HepG2 (cell line): ENCODE data around the gene KIF13A. TPM values are rescaled to one million over a fixed set of nuclear protein-coding genes. Genes with fewer than 3 reads are reported as not detected.

Experiments
- ATAC-seq: fragments of 200-7000 bp; cut with Tn5 transposase; 3 replicates; pipeline ENCODE4 v1.9.1; 2020; ENCODE audit warnings: mild to moderate bottlenecking, moderate library complexity
- BruUV-seq: library from RNA; stranded (reverse); fragments of 400-500 nt; replicated peaks from 2 replicates; lab custom pipeline; 2021; lab: Mats Ljungman, UMichigan
- CTCF ChIA-PET: fragments of 300-600 bp; formaldehyde crosslinking; extraction: SDS; loops from one replicate; lab custom pipeline; 2021; ENCODE audit warnings: low total read pairs, inconsistent platforms, low intra/inter-chr PET ratio; lab: Yijun Ruan, JAX
- POLR2A ChIA-PET: fragments of 350-600 bp; sonication (Branson Sonifier 250); formaldehyde crosslinking; loops from one replicate; lab custom pipeline; 2020; ENCODE audit warnings: antibody characterized with exemption, inconsistent platforms; lab: Yijun Ruan, JAX
- DNase-seq: peaks from one replicate; pipeline ENCODE4 v3.0.0-alpha.2; 2015; ENCODE audit warnings: low spot score
- FAIRE-seq: peaks from 3 replicates; lab custom pipeline; 2011; peaks lifted over from hg19 to GRCh38; lab: Jason Lieb, UNC
- H2AFZ ChIP-seq: one replicate; pipeline ENCODE4 v1.6.1; 2011; ENCODE audit warnings: low read length, inconsistent platforms
- H3K27ac ChIP-seq: fragments of 300-600 bp; 3 replicates; pipeline ENCODE4 v1.8.0; 2011; ENCODE audit warnings: mixed run types, mild to moderate bottlenecking, mixed read lengths, low read length, inconsistent platforms; ENCODE audit not compliant: insufficient read depth; ENCODE audit errors: extremely low read length
- H3K27me3 ChIP-seq, 2 experiments: fragments of 200-600 bp in 1 of 2; 2 replicates in 1 of 2; 3 replicates in 1 of 2; pipeline versions ENCODE4 v1.6.0 to v1.8.0; 2011; ENCODE audit warnings: low read length in 2 of 2, mild to moderate bottlenecking in 2 of 2, moderate library complexity in 2 of 2, inconsistent platforms in 1 of 2; ENCODE audit not compliant: insufficient read depth in 2 of 2, control insufficient read depth in 1 of 2
- H3K36me3 ChIP-seq, 2 experiments: fragments of 200-600 bp in 1 of 2; replicated peaks in 1 of 2; 2 replicates in 1 of 2; 3 replicates in 1 of 2; pipeline versions ENCODE4 v1.5.1 to v1.8.0; 2011; ENCODE audit warnings: low read length in 2 of 2, inconsistent platforms in 1 of 2; ENCODE audit not compliant: insufficient read depth in 2 of 2, control insufficient read depth in 1 of 2
- H3K4me1 ChIP-seq: 2 replicates; pipeline ENCODE4 v1.5.1; 2012; ENCODE audit warnings: low read length, inconsistent platforms; ENCODE audit not compliant: insufficient read depth
- H3K4me2 ChIP-seq: 2 replicates; pipeline ENCODE4 v1.6.0; 2011; ENCODE audit warnings: low read depth, low read length, inconsistent platforms
- H3K4me3 ChIP-seq, 3 experiments: fragments of 200-600 bp in 1 of 3; sonication (generic), shearing (Covaris generic) in 1 of 3; replicated peaks in 1 of 3; 2 replicates each; pipeline ENCODE4 v1.5.1; 2011 to 2016; ENCODE audit warnings: low read length in 3 of 3, inconsistent platforms in 2 of 3, low read depth in 2 of 3, mild to moderate bottlenecking in 2 of 3, control low read depth in 1 of 3, mixed read lengths in 1 of 3; ENCODE audit not compliant: insufficient read depth in 1 of 3
- H3K79me2 ChIP-seq: one replicate; pipeline ENCODE4 v1.6.1; 2011; ENCODE audit warnings: low read length, inconsistent platforms; ENCODE audit not compliant: insufficient read depth
- H3K9ac ChIP-seq: 2 replicates; pipeline ENCODE4 v1.6.0; 2011; ENCODE audit warnings: mild to moderate bottlenecking, low read depth, low read length, inconsistent platforms; ENCODE audit not compliant: insufficient read depth
- H3K9me3 ChIP-seq: 2 replicates; pipeline ENCODE4 v1.5.1; 2012; ENCODE audit warnings: mild to moderate bottlenecking, low read length
- H4K20me1 ChIP-seq: 2 replicates; pipeline ENCODE4 v1.6.0; 2011; ENCODE audit warnings: inconsistent platforms, mild to moderate bottlenecking, low read length, moderate library complexity; ENCODE audit not compliant: insufficient read depth
- DR1 ChIP-seq: sonication (generic); formaldehyde crosslinking; IDR thresholded peaks from 2 replicates; pipeline ENCODE4 v1.8.0; 2021; ENCODE audit warnings: mild to moderate bottlenecking, missing genetic modification reagents, inconsistent platforms
- E2F2 ChIP-seq: sonication (generic); formaldehyde crosslinking; IDR thresholded peaks from 2 replicates; pipeline ENCODE4 v1.4.0; 2020; ENCODE audit warnings: missing genetic modification reagents, borderline replicate concordance
- EZH2 ChIP-seq: conservative IDR thresholded peaks from 2 replicates; pipeline ENCODE4 v1.6.1; 2012; ENCODE audit warnings: mild to moderate bottlenecking, low read depth, low read length, moderate library complexity
- MTF1 ChIP-seq: sonication (generic); formaldehyde crosslinking; IDR thresholded peaks from 2 replicates; pipeline ENCODE4 v1.5.0; 2020; ENCODE audit warnings: missing genetic modification reagents
- MYNN ChIP-seq: sonication (generic); formaldehyde crosslinking; IDR thresholded peaks from 2 replicates; pipeline ENCODE4 v1.4.0; 2020; ENCODE audit warnings: mild to moderate bottlenecking, low read depth, missing genetic modification reagents
- SKI ChIP-seq: fragments of 450-650 bp; IDR thresholded peaks from one replicate; pipeline ENCODE4 v1.6.1; 2018; ENCODE audit warnings: mild to moderate bottlenecking; ENCODE audit not compliant: partially characterized antibody
- TCF12 ChIP-seq, 2 experiments: fragments of 450-650 bp in 1 of 2; sonication (generic) in 1 of 2; formaldehyde crosslinking in 1 of 2; IDR thresholded peaks; 2 replicates each; pipeline versions ENCODE4 v1.6.1 to v1.8.0; 2017 to 2022; ENCODE audit warnings: antibody characterized with exemption in 1 of 2, mild to moderate bottlenecking in 1 of 2, missing genetic modification reagents in 1 of 2, moderate library complexity in 1 of 2
- ZNF124 ChIP-seq: sonication (generic); formaldehyde crosslinking; IDR thresholded peaks from 2 replicates; pipeline ENCODE4 v1.4.0; 2020; ENCODE audit warnings: missing genetic modification reagents
- WGBS: methylation state at CpG from one replicate; pipeline ENCODE4 v1.1.6; 2017; ENCODE audit warnings: low lambda C conversion rate; 5-methylcytosine and 5-hydroxymethylcytosine counted together
- in situ Hi-C: cut with HindIII; loops from 2 replicates; pipeline ENCODE4 v1.10.0; 2017; ENCODE audit warnings: low pct_unique_long_range_greater_than_20kb; ENCODE audit not compliant: extremely low pct_ligation_motif_present
- intact Hi-C: fragments of 100-400 bp; cut with micrococcal nuclease; formaldehyde crosslinking; loops from one replicate; pipeline ENCODE4 v1.10.0; 2022; ENCODE audit not compliant: unreplicated experiment
- polyA plus RNA-seq, 8 experiments: library from polyadenylated mRNA; depleted of rRNA in 3 of 8; stranded (reverse) in 7 of 8; unstranded in 1 of 8; fragments of >200 nt; fragmentation: Illumina TruSeq in 4 of 8; extraction: Trizol in 4 of 8; gene quantifications; 2 replicates each; pipeline versions ENCODE4 v1.2.1 to v1.2.3, GENCODE V29; 2011 to 2016; ENCODE audit warnings: low read depth in 4 of 8, missing spikeins in 1 of 8, mixed read lengths in 1 of 8; ENCODE audit not compliant: insufficient read depth in 1 of 8
- small RNA-seq, 3 experiments: library from RNA; depleted of rRNA; stranded (forward); fragments of <200 nt; gene quantifications; one replicate each; pipeline ENCODE3, GENCODE V24; 2012; ENCODE audit warnings: low read depth in 2 of 3, low replicate concordance in 1 of 3; ENCODE audit not compliant: insufficient read length in 3 of 3, insufficient read depth in 2 of 3
- total RNA-seq, 5 experiments: library from RNA; depleted of rRNA; stranded (reverse); fragments of >200 nt; fragmentation: Illumina TruSeq; extraction: Trizol; gene quantifications; 2 replicates each; pipeline ENCODE4 v1.2.3, GENCODE V29; 2016; ENCODE audit warnings: low read depth in 1 of 5

Gene KIF13A
- total and polyA plus RNA-seq, 2 of the 13 experiments (the other 11 are each of a cell fraction or from before 2014, with no cell fraction given), result 21.1 to 37.2 TPM

GRCh38 chr6:17709476-17709875 lies 278.0 kb downstream of the KIF13A start:
- no peak overlapping the region for H3K27ac ChIP-seq
- TF ChIP-seq E2F2 (no peak), TCF12 (IDR thresholded peaks at IDR 0.05) (no peak), TCF12 (CRISPR knock-in tag; IDR thresholded peaks at IDR 0.05) (no peak), DR1 (no peak), SKI (no peak), ZNF124 (no peak), MTF1 (CRISPR knock-in tag) (no peak), EZH2 (no peak), MYNN (CRISPR knock-in tag) (no peak)
- intact Hi-C loops, result loop anchor here (5.0 to 10.0 kb wide), 2 partner anchors 107 to 445 kb away; partner anchors contain the start of genes FAM8A1, KDM1B and TPMT
- no peak for FAIRE-seq
- ATAC-seq, result no peak
- POLR2A ChIA-PET, result no interaction called here
- BruUV-seq, result no TSS peak
- DNase-seq, result no peak
- peaks cover 16% of the 10 kb centered on the region for H3K79me2 ChIP-seq
- H3K9ac ChIP-seq, result no peak overlapping the region
- peaks cover 7% of the 10 kb centered on the region for H4K20me1 ChIP-seq
- no peak overlapping the region for H3K4me3 ChIP-seq
- CTCF ChIA-PET, result no interaction called here
- WGBS, result 99% methylated on average over 2 of the region's 2 CpGs
- H2AFZ ChIP-seq, result no peak overlapping the region
- no peak overlapping the region for H3K4me2 ChIP-seq
- no peaks in the 10 kb centered on the region for H3K36me3 ChIP-seq
- no peaks in the 10 kb centered on the region; a peak in 1 of 5 replicates for H3K27me3 ChIP-seq
- in situ Hi-C loops, result no loop called here
- peaks cover 49% of the 10 kb centered on the region for H3K4me1 ChIP-seq
- no peaks in the 10 kb centered on the region for H3K9me3 ChIP-seq

Small RNA genes within 50 kb of the gene (small RNA-seq; reads per million reads assigned to genes)
- gene RF00019 (0 reads per million in 3 experiments), gene RNA5SP204 (0 to 1.9 (median 0) reads per million in 3 experiments)

Other genes with a start within 250 kb of the KIF13A start
- 0.11 and 0.20 TPM in 2 replicates for gene NHLRC1, start 135.0 kb upstream of the KIF13A start, total RNA-seq (2016; rRNA removed; fragmentation: Illumina TruSeq; extraction: Trizol)
- 0.04 TPM in 1 of 2 replicates, not detected in the other for gene NHLRC1, start 135.0 kb upstream of the KIF13A start, polyA plus RNA-seq (2011; rRNA removed)
- gene TPMT, start 167.4 kb upstream of the KIF13A start, total RNA-seq (2016; rRNA removed; fragmentation: Illumina TruSeq; extraction: Trizol), result 22.8 and 33.3 TPM in 2 replicates
- 9.5 and 11.1 TPM in 2 replicates for gene TPMT, start 167.4 kb upstream of the KIF13A start, polyA plus RNA-seq (2011; rRNA removed)
- 13.2 and 22.1 TPM in 2 replicates for gene KDM1B, start 167.8 kb upstream of the KIF13A start, total RNA-seq (2016; rRNA removed; fragmentation: Illumina TruSeq; extraction: Trizol)
- 9.2 and 9.8 TPM in 2 replicates for gene KDM1B, start 167.8 kb upstream of the KIF13A start, polyA plus RNA-seq (2011; rRNA removed)